ENCODE data around the gene RPS14. TPM values are rescaled to one million over a fixed set of nuclear protein-coding genes. Genes with fewer than 3 reads are reported as not detected.

Gene RPS14
- total and polyA plus RNA-seq, 9 of the 15 experiments (the other 6 are each of a cell fraction or from before 2014, with no cell fraction given): 1,824 to 5,983 (median 3,017) TPM

GRCh38 chr5:150460781-150461180 is 11.2 kb upstream of the RPS14 start:
- Histone ChIP-seq H3K79me2 (ENCODE audit: control insufficient read depth, insufficient read depth, low read length) (no peaks in the 10 kb centered on the region), H3K4me1 (replicated peaks in 1 of 2; ENCODE audit: control insufficient read depth in 2 of 2, insufficient read depth in 2 of 2, low read length in 2 of 2) (peaks cover 18 to 39% of the 10 kb centered on the region in 2 experiments; a peak in 4 of 5 replicates), H3K9me1 (ENCODE audit: control insufficient read depth, insufficient read depth, low read length) (no peaks in the 10 kb centered on the region), H3K4me2 (ENCODE audit: insufficient read depth, low read length) (peak overlapping the region; percentile 34; the same call in 1 of the 2 replicates), H2AFZ (ENCODE audit: low read depth, low read length) (peak overlapping the region; percentile 83), H3K36me3 (ENCODE audit: control insufficient read depth, insufficient read depth, low read length) (no peaks in the 10 kb centered on the region), H4K20me1 (replicated peaks; ENCODE audit: control insufficient read depth, insufficient read depth, low read length) (no peaks in the 10 kb centered on the region), H3K27me3 (ENCODE audit: control insufficient read depth in 2 of 2, insufficient read depth in 2 of 2, low read length in 2 of 2) (no peaks in the 10 kb centered on the region), H3K9me3 (replicated peaks; ENCODE audit: control insufficient read depth, insufficient read depth, low read depth, low read length) (no peaks in the 10 kb centered on the region), H3K4me3 (no peak overlapping the region), H3K27ac (ENCODE audit: extremely low read depth, low read depth, low read length) (peak overlapping the region; percentile 10; the same call in 1 of the 3 replicates), H3K9ac (ENCODE audit: insufficient read depth in 1 of 2, low read depth in 2 of 2, low read length in 2 of 2) (peak overlapping the region; percentile 22 to 73; a peak in 3 of 4 replicates)
- DNase-seq (ENCODE audit: extremely low read depth in 1 of 4, low spot score in 3 of 4): no peak
- TF ChIP-seq USF1 (CRISPR knock-in tag; IDR thresholded peaks at IDR 0.05): 0 out of 2 replicates have a peak, but pooled peaks have one; percentile 22
- TF ChIP-seq TRIM24 (IDR thresholded peaks at IDR 0.05): no peak
- TF ChIP-seq ZNF263 (CRISPR knock-in tag; IDR thresholded peaks at IDR 0.05; ENCODE audit: borderline replicate concordance): peak; percentile 34; the same call in 1 of the 2 replicates
- BruUV-seq (replicated peaks): no TSS peak
- ATAC-seq: no peak
- intact Hi-C loops (cut with micrococcal nuclease) (loop anchor here (2.0 kb wide), 1 partner anchor 28 kb away; no protein-coding TSS in a partner anchor), in situ Hi-C loops (cut with MboI) (no loop called here)
- ChIA-PET POLR2A (interaction anchor here (0.5 to 1.3 kb wide), 5 partner anchors 11 to 375 kb away, joined by 3 read pairs; no protein-coding TSS in a partner anchor), CTCF (ENCODE audit: low intra/inter-chr PET ratio) (interaction anchor here (0.7 kb wide), 1 partner anchor 84 kb away, joined by 3 read pairs; no protein-coding TSS in a partner anchor)
- no peak for FAIRE-seq
- 57% methylated on average over 2 of the region's 2 CpGs for WGBS (ENCODE audit: insufficient coverage, low coverage, missing lambda C conversion rate)
